ENCODE data around the gene TKTL1.

TKTL1 gene

GRCh38 chrX:154348646-154349358 lies 53.2 kb downstream of the TKTL1 start:
- DNase-seq, result no peak

GRCh38 chrX:154349359-154349935 lies 53.9 kb downstream of the TKTL1 start:
- DNase-seq, result no peak

GRCh38 chrX:154349979-154350378 lies 54.4 kb downstream of the TKTL1 start:
- DNase-seq, result no peak

GRCh38 chrX:154350429-154351182 lies 55.0 kb downstream of the TKTL1 start:
- no peak for DNase-seq

- no peak for DNase-seq
Observed at GRCh38 chrX:154351183-154352011, 55.8 kb downstream of the TKTL1 start.

- no peak for DNase-seq
Observed at GRCh38 chrX:154352012-154352401, 56.4 kb downstream of the TKTL1 start.

GRCh38 chrX:154352466-154352865 lies 56.9 kb downstream of the TKTL1 start:
- DNase-seq, result no peak

- no peak for DNase-seq
Observed at GRCh38 chrX:154353172-154353843, 57.7 kb downstream of the TKTL1 start.

GRCh38 chrX:154354013-154354412 lies 58.4 kb downstream of the TKTL1 start:
- DNase-seq, result no peak

- no peak for DNase-seq
Observed at GRCh38 chrX:154354516-154354915, 58.9 kb downstream of the TKTL1 start.

- DNase-seq, result no peak
Observed at GRCh38 chrX:154355094-154355775, 59.6 kb downstream of the TKTL1 start.

- no peak for DNase-seq
Observed at GRCh38 chrX:154355776-154356140, 60.2 kb downstream of the TKTL1 start.

GRCh38 chrX:154356596-154356995 lies 61.0 kb downstream of the TKTL1 start:
- no peak for DNase-seq

- no peak for DNase-seq
Observed at GRCh38 chrX:154357205-154357604, 61.6 kb downstream of the TKTL1 start.

- no peak for DNase-seq
Observed at GRCh38 chrX:154358011-154358410, 62.4 kb downstream of the TKTL1 start.

- DNase-seq, result no peak
Observed at GRCh38 chrX:154358829-154359228, 63.2 kb downstream of the TKTL1 start.

- no peak for DNase-seq
Observed at GRCh38 chrX:154359362-154360154, 64.0 kb downstream of the TKTL1 start.

- DNase-seq, result no peak
Observed at GRCh38 chrX:154360155-154360713, 64.6 kb downstream of the TKTL1 start.

GRCh38 chrX:154362085-154362742 lies 66.6 kb downstream of the TKTL1 start:
- no peak for DNase-seq

GRCh38 chrX:154363706-154364439 lies 68.3 kb downstream of the TKTL1 start:
- DNase-seq, result no peak
